Right lobe of liver (tissue), 6 donors: ENCODE measurements around the gene CD19. TPM values are rescaled to one million over a fixed set of nuclear protein-coding genes. Genes with fewer than 3 reads are reported as not detected.

ENCODE experiments used
- ATAC-seq, 4 donors: fragments of 200-7000 bp; cut with Tn5 transposase; one replicate each; pipeline ENCODE4 v1.9.1; 2020; ENCODE audit warnings: mild to moderate bottlenecking in 4 of 4, moderate library complexity in 4 of 4
- DNase-seq, 3 donors: peaks; one replicate each; pipeline ENCODE4 v3.0.0-alpha.2; 2020
- H3K27ac ChIP-seq, 3 donors: fragments of 200-600 bp; one replicate each; pipeline ENCODE4 v1.8.0; 2022
- H3K27me3 ChIP-seq, 2 donors: fragments of 200-600 bp; one replicate each; pipeline ENCODE4 v1.8.0; 2022
- H3K36me3 ChIP-seq, 4 donors: fragments of 200-600 bp; sonication (generic) in 1 of 4; one replicate each; pipeline versions ENCODE4 v1.5.1 to v1.8.0; 2017 to 2022; ENCODE audit warnings: control low read depth in 1 of 4
- H3K4me1 ChIP-seq, 4 donors: fragments of 200-600 bp; sonication (generic) in 1 of 4; one replicate each; pipeline versions ENCODE4 v1.5.1 to v1.8.0; 2017 to 2022; ENCODE audit warnings: control low read depth in 1 of 4
- H3K4me3 ChIP-seq, 3 donors: fragments of 200-600 bp; one replicate each; pipeline ENCODE4 v1.8.0; 2022
- H3K9me3 ChIP-seq, 4 donors: fragments of 200-600 bp; sonication (generic) in 1 of 4; one replicate each; pipeline versions ENCODE4 v1.5.1 to v1.8.0; 2017 to 2022; ENCODE audit warnings: control low read depth in 1 of 4
- CTCF ChIP-seq, 4 donors: fragments of 200-600 bp in 3 of 4; fragments of 450-650 bp in 1 of 4; IDR thresholded peaks; one replicate each; pipeline versions ENCODE4 v1.5.1 to v1.8.0; 2016 to 2022; ENCODE audit warnings: antibody characterized with exemption in 4 of 4, mild to moderate bottlenecking in 2 of 4
- POLR2A ChIP-seq: fragments of 450-650 bp; IDR thresholded peaks from one replicate; pipeline ENCODE4 v1.6.1; 2017; ENCODE audit warnings: antibody characterized with exemption, mild to moderate bottlenecking
- WGBS: methylation state at CpG from one replicate; pipeline ENCODE4 v1.1.6; 2018; ENCODE audit warnings: low coverage, low lambda C conversion rate; ENCODE audit not compliant: insufficient coverage; ENCODE audit errors: missing lambda C conversion rate; 5-methylcytosine and 5-hydroxymethylcytosine counted together
- intact Hi-C, 2 donors: fragments of 100-400 bp; cut with DNase I; formaldehyde crosslinking; loops; one replicate each; pipeline versions ENCODE4 v1.11.2 to v1.14.1; 2022
- total RNA-seq, 6 experiments: library from RNA; depleted of rRNA in 2 of 6; stranded (reverse); fragments of >200 nt in 2 of 6; fragmentation: NEBNext Ultra II Directional in 3 of 6; extraction: Animal tissue kit (Norgen Biotek cat#: 25700) in 3 of 6; gene quantifications; one replicate each; pipeline versions ENCODE4 v1.1.0 to v1.2.4, GENCODE V29; 2016 to 2023
- donor health status: DM: no; HTN: yes; CAD: no.
- donor health status: DM: no; HTN: no; CAD: no.
- donor health status: DM: no; HTN: no; CAD: no.
- donor health status: DM: no; HTN: yes; CAD: no.
- donor health status: DM: no; HTN: yes; CAD: no.

CD19 gene
- total RNA-seq, 6 experiments from 2014 or later: 0.10 TPM; not detected in 5

- intact Hi-C loops: no loop called here
- TF ChIP-seq POLR2A (no peak), CTCF (IDR thresholded peaks at IDR 0.05) (no peak)
- DNase-seq: no peak
- H3K36me3 ChIP-seq: peaks cover 0 to 9% (median 0%) of the 10 kb centered on the region in 4 donors
- H3K27me3 ChIP-seq: no peaks in the 10 kb centered on the region
- H3K9me3 ChIP-seq: no peaks in the 10 kb centered on the region
- no peak overlapping the region for H3K27ac ChIP-seq
- WGBS: 93% methylated on average over 3 of the region's 3 CpGs
- peaks cover 0 to 5% (median 0%) of the 10 kb centered on the region in 4 donors for H3K4me1 ChIP-seq
- H3K4me3 ChIP-seq: no peak overlapping the region
- ATAC-seq: no peak
Observed at GRCh38 chr16:28923231-28923587, 8.6 kb upstream of the CD19 start.

- no peak for ATAC-seq
- Histone ChIP-seq H3K27me3 (no peaks in the 10 kb centered on the region), H3K27ac (no peak overlapping the region), H3K4me3 (no peak overlapping the region), H3K36me3 (peaks cover 0 to 4% (median 0%) of the 10 kb centered on the region in 4 donors), H3K9me3 (no peaks in the 10 kb centered on the region), H3K4me1 (peaks cover 0 to 5% (median 0%) of the 10 kb centered on the region in 4 donors)
- WGBS: 81% methylated on average over 9 of the region's 13 CpGs
- TF ChIP-seq POLR2A (no peak), CTCF (IDR thresholded peaks at IDR 0.05) (no peak)
- intact Hi-C loops: no loop called here
- DNase-seq: no peak
Observed at GRCh38 chr16:28923652-28924398, 7.9 kb upstream of the CD19 start.

GRCh38 chr16:28924399-28924761 is 7.4 kb upstream of the CD19 start:
- intact Hi-C loops: no loop called here
- Histone ChIP-seq H3K4me1 (peaks cover 0 to 5% (median 0%) of the 10 kb centered on the region in 4 donors), H3K4me3 (peak overlapping the region; percentile 90 to 97 (median 91)), H3K36me3 (peaks cover 0 to 2% (median 0%) of the 10 kb centered on the region in 4 donors), H3K27ac (peak overlapping the region in 1 of 3 donors; percentile 96), H3K9me3 (no peaks in the 10 kb centered on the region), H3K27me3 (no peaks in the 10 kb centered on the region)
- 54% methylated on average over 10 of the region's 15 CpGs for WGBS
- peak in 1 of 3 donors; percentile 64 for DNase-seq
- ATAC-seq: no peak
- TF ChIP-seq POLR2A (no peak), CTCF (IDR thresholded peaks at IDR 0.05) (no peak)

DNA sequence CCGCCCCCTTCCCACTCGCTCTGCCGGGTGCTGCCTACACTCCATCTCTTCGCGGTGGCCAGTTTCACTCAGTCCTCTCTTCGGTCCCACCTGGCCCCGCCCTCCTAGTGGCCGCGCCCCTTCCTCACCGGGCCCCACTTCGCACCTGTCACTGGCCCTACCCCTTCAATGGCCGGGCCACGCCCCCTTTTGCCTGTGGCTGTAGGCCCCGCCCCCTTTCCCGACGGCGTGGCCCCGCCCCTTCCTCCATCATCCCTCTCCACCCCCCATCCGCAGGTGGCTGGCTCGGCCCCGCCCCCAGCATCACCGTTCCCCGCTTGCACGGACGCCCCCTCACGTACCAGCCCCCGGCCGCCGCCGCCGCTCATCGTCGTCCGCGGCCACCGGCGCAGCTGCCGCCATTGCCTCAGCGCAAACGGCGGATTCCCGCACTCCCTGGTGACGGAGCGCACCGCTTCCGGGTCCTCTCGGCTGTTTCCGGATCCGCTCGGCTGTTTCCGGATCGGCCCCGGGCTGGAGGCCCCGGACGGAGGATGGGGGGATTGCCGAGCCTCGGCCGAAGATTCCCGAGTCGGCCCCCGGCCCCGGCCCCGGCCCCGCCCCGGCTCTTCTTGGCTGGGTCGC is 6.9 kb upstream of the CD19 start, which contains the start of gene RABEP2:
RABEP2 (minus strand) TSS at position 477 of the 624 bp plus-strand sequence; CDS start at position 402, 75 bp downstream.
- Histone ChIP-seq H3K27me3 (no peaks in the 10 kb centered on the region), H3K4me1 (peaks cover 0 to 5% (median 0%) of the 10 kb centered on the region in 4 donors), H3K4me3 (peak within 1 kb of the TSS; percentile 90 to 97 (median 91)), H3K27ac (peak within 1 kb of the TSS; percentile 79 to 96 (median 93)), H3K9me3 (no peaks in the 10 kb centered on the region), H3K36me3 (no peaks in the 10 kb centered on the region)
- intact Hi-C loops: no loop called here
- DNase-seq (peak; percentile 92 to 93 (median 93)), ATAC-seq (peak; percentile 91 to 95 (median 94))
- under 1% methylated on average over 36 of the region's 66 CpGs for WGBS
- TF ChIP-seq POLR2A (no peak), CTCF (IDR thresholded peaks at IDR 0.05) (no peak)
